NCI-H2029 (cell line): ENCODE data around the gene CPB2.
A peak's percentile ranks its signal among the peaks of the same experiment; 100 is the strongest.

Source experiments
- DNase-seq: peaks from one replicate; lab custom pipeline; 2025; lab: John Stamatoyannopoulos, UW

The CPB2 gene

DNA sequence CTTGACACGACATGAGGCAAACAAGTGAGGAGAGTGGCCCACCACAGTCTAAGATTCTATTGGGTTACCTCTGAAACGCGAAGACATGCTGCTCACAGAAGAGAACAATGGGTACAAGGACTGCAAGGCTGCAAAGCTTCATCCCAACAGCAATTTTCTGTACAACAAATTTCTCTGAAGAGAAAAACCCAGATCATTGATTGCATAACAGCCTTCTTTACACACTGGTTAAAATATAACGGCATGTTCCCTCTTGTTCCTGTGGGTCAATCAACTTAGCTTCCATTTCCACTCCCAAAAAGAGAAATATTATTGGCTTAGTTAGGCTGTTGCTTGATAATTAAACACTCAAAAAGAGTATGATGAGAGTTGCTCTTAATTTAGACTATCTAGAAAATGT, at the start of gene CPB2:
TSS of gene CPB2 (minus strand) at position 166 of the 400 bp plus-strand sequence. CDS start at position 142, 24 bp downstream.
- DNase-seq, result no peak

DNA sequence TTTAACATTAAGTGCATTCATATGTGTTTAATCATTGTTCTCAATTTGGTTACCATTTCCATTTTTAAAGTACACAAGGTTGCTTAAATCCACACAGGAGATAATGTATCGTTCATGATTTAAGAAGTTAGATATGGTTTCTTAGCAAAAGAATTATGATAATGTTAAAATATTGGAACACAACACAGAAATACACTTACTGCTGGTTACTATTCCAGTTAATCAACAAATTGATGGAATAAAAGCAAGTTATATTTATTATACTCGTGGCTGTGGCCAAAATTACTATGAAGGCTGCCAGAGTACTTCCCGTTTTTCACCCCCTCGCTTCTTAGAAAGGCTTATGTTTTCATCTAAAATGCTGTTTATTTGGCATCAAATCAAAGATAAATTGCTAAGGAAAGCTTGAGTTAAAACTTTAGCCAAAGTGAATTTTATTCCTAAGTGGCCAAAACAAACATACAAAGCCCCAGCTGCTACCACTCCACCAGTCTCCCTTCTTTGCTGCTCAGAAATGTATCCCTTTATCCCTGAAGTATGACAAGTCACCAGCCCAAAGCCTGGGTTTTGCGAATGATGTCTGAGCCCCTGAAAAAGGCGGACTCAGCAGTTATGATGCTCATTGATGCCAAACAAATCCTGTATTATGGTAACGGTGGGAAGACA, 49.4 kb upstream of the CPB2 start:
- DNase-seq, result no peak

DNA sequence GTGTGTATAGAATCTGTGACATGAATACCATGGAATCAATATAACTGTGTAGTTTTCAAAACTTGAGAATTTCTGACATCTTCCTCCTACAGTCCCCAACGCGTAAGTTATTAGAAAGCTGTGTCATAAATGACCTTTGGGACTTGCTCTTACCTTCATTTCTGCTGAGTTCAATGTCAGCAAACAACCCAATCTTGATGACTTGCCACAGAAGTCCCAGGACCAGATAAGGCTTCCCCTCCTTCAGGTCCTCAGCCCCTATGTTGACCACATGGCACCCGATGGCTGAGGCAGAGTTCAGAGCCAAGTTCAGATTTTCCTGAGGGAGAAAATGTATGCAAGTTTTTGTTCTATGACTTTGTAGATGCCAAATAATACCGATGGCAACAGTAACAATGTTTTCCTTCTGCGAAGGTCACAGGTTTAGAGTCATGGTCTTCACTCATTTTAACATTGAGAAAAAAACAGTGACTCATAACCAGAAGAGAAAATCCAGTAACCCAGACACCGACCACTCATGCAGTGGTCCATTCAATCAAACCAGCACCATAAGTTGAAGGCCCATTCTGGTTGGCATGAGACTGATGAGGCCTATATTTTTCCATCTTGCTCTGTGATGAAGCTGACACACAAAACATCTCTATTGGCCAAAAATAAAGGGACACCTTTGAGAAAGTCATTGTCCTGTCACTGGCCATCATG, 47.9 kb upstream of the CPB2 start:
- DNase-seq, result no peak

- DNase-seq, result no peak
Measured at GRCh38 chr13:46150134-46150693, 45.4 kb upstream of the CPB2 start.

DNA sequence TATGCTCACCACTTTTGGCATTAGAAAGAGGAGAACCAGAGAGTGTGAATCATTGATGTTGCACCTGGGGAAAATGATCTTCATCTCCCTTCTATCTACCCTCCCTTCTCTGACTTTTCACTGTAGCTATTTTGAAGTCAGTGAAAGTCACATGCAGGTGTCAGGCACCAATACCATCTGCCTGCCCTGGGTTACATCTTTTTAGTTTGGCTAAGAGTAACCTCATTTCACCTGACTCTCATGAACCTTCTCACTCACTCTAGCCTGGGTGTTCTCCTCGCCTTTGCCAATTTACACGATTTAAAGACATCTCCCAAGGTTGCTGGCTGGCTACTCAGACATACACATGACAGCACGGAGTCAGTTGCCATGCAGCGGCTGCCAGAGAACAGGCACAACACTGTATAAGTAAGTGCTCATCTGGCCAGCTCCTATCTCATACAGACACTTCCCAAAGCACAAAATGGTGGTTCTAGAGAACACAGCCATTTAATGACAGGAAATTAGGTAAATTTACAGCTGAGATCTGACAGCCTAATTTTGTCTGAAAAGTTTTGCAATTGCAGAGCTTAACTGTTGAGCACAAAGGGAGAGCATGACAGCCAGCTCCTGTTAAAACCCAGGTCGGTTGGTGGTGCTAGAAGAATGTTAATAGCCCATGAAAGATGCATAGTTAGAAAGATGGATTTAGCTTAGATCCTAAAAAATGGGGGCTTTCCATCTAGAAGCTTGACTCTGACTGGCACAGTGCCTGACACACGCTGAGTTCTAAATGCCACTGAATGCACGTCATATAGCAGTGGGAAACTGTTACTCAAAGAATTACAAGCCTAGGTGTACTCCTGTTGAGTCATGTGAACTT, 44.7 kb upstream of the CPB2 start:
- no peak for DNase-seq

DNA sequence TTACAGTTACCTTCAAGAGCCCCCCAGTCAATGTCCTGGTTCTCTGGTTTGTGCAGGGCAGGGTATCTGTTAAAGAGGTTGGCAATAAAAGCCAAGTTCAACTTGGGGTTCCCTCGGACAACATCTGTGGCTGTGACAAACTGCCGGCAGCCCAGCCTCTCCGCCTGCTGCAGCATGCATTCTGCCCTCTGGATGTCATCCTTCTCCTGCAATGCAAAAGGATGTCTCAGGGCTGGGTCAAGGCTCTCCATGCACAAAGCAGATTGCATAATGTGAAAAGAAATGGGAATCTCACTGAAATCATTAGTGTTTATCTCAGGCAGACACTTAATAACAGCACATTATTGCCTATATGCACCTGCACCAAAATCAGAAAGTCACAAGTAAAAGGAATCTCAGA, 42.1 kb upstream of the CPB2 start:
- no peak for DNase-seq

- no peak for DNase-seq
Measured at GRCh38 chr13:46145950-46146349, 41.1 kb upstream of the CPB2 start.

DNA sequence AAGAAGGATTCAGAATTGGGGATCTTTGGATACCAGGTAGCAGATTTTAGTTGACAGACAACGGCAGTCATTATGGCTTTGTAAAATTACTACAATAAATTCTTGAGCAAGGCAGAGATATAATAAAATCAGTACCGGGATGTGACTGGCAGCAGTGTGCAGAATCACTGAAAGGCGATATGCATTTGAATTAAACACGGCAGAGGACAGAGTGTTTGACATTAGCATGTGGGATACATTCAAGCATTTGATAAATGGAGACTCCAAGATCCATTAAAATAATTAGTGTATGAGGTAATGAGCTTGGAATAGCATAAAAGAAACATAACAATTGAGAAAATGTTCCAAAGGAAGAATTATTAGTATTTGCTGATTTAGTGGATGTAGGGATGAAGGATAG, 40.3 kb upstream of the CPB2 start:
- DNase-seq, result no peak

- no peak for DNase-seq
Measured at GRCh38 chr13:46143184-46143701, 38.4 kb upstream of the CPB2 start.

- DNase-seq, result no peak
Measured at GRCh38 chr13:46142776-46143175, 37.9 kb upstream of the CPB2 start.

- DNase-seq, result no peak
Measured at GRCh38 chr13:46140044-46140443, 35.2 kb upstream of the CPB2 start.

- DNase-seq, result no peak
Measured at GRCh38 chr13:46137627-46138317, 32.9 kb upstream of the CPB2 start.

DNA sequence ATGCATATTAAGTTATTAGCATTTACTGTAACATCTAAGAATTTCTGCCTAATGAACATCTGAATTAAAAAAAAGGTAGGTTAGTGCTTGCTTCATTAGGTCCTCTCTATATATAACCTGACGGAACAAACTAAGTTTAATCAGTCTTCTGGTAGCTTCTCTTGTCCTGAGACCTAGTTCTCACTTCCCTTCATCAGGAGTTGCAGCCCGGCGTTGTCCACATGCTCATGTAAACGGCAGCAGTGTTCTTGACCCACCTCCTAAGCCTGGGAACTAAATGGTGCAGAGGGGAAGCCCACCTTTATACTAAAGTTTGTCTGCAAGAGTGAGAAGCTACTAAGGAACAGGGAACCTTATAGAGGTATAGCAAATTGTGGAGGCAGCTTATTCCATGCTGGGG, 31.9 kb upstream of the CPB2 start:
- no peak for DNase-seq

DNA sequence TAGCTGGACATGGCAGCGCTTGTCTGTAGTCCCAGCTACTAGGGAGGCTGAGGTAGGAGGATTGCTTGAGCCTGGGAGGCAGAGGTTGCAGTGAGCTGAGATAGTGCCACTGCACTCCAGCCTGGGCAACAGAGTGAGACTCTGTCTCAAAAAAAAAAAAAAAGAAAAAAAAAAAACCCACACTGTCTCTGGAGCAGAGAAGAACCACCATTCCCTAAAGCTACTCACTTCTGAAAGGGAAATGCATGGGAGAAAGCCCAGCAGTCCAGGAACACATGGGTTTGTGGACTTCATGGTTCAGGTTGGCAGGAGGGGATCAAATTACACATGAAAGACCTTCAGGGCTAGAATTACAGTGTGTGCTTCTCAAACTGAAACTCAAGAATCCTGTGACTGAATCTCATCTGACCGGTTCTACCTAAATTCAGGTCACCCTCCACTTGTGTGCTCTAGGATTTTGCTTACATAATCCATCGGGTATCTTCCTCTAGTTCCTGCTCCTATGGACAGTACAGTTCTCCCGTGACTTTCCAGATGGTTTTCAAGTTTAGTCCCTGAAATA, 30.2 kb upstream of the CPB2 start:
- DNase-seq, result peak; percentile 83

GRCh38 chr13:46134494-46134893, 29.7 kb upstream of the CPB2 start:
- DNase-seq, result no peak

GRCh38 chr13:46132109-46132508, 27.3 kb upstream of the CPB2 start:
- DNase-seq, result no peak

DNA sequence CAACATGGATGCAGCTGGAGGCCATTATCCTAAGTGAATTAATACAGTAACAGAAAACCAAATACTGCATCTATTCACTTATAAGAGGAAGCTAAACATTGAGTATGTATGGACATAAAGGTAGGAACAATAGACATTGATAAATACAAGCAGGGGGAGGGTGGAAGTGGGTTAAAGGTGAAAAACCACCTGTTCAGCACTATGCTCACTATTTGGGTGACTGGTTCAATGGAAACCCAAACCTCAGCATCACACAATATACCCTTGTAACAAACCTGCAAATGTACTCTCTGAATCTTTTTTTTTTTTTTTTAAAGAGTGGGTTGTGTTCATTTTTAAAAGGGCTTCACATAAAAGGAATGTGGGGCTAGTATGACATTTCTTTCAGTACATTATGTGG, 26.9 kb upstream of the CPB2 start:
- DNase-seq, result no peak

GRCh38 chr13:46129955-46130618, 25.3 kb upstream of the CPB2 start:
- DNase-seq, result no peak

GRCh38 chr13:46129124-46129523, 24.3 kb upstream of the CPB2 start:
- no peak for DNase-seq

DNA sequence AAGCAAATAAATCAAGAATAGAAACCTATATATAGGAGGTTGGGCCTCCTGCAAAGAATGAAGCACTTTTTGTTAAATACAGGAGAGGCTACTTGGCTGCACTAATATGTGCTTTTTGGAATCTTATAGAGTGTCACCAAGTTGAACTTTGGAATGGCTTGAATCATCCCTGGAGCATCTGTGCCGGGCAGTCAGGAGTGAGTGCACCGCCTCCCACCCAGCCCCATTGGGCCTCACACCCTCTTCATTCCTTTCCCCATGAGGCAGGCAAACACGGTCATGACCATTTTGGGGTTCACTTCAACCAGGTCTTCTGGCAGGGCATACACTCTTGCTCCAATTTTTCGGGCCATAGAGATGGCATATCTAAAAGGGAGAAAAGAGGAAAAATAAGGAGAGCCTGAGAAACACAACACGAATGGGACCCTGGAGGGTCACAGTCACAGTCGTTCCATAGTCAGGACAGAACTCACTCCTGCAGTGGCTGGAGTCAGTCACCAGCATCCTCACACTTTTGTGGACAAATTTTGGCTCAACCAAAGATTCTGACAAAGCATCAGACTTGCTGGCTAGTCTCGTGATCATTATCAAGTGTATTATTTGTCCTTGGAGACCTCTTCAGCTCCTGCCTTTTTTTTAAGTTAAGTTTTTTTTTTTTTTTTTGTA, 22.7 kb upstream of the CPB2 start:
- DNase-seq, result no peak
